Measurements from ENCODE around the gene PRR12.
A peak's percentile ranks its signal among the peaks of the same experiment; 100 is the strongest.

- TF ChIP-seq, protein P1, sequence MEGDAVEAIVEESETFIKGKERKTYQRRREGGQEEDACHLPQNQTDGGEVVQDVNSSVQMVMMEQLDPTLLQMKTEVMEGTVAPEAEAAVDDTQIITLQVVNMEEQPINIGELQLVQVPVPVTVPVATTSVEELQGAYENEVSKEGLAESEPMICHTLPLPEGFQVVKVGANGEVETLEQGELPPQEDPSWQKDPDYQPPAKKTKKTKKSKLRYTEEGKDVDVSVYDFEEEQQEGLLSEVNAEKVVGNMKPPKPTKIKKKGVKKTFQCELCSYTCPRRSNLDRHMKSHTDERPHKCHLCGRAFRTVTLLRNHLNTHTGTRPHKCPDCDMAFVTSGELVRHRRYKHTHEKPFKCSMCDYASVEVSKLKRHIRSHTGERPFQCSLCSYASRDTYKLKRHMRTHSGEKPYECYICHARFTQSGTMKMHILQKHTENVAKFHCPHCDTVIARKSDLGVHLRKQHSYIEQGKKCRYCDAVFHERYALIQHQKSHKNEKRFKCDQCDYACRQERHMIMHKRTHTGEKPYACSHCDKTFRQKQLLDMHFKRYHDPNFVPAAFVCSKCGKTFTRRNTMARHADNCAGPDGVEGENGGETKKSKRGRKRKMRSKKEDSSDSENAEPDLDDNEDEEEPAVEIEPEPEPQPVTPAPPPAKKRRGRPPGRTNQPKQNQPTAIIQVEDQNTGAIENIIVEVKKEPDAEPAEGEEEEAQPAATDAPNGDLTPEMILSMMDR (IDR thresholded peaks at IDR 0.05): peak in 1 of 3 donors; percentile 75
- no peak for TF ChIP-seq POLR2A (IDR thresholded peaks at IDR 0.05)
Measured at GRCh38 chr19:49672131-49672919, 81.3 kb downstream of the PRR12 start.
